GM23338 (cell line): Measurements from ENCODE around the gene SERPINA6. TPM values are rescaled to one million over a fixed set of nuclear protein-coding genes. Genes with fewer than 3 reads are reported as not detected.

Experiments
- ATAC-seq: fragments of 200-7000 bp; cut with Tn5 transposase; 3 replicates; pipeline ENCODE4 v1.9.1; 2020
- DNase-seq: peaks from one replicate; pipeline ENCODE4 v3.0.0-alpha.2; 2015; ENCODE audit warnings: low spot score
- H2AFZ ChIP-seq: fragments of 200-600 bp; sonication (generic); 2 replicates; pipeline ENCODE4 v1.8.0; 2016; ENCODE audit warnings: antibody characterized with exemption, mild to moderate bottlenecking, moderate library complexity
- H3F3A ChIP-seq: fragments of 200-600 bp; sonication (generic); replicated peaks from 2 replicates; pipeline ENCODE4 v1.8.0; 2017; ENCODE audit warnings: antibody characterized with exemption, mixed run types, low read depth
- H3K27ac ChIP-seq: fragments of 200-600 bp; sonication (generic); 2 replicates; pipeline ENCODE4 v1.6.1; 2016; ENCODE audit warnings: low read depth
- H3K27me3 ChIP-seq: fragments of 200-600 bp; sonication (generic); 2 replicates; pipeline ENCODE4 v1.8.0; 2016; ENCODE audit warnings: mild to moderate bottlenecking, mixed run types, moderate library complexity; ENCODE audit not compliant: insufficient read depth
- H3K36me3 ChIP-seq: fragments of 200-600 bp; sonication (generic); 2 replicates; pipeline ENCODE4 v1.8.0; 2016; ENCODE audit warnings: mild to moderate bottlenecking; ENCODE audit not compliant: insufficient read depth
- H3K4me1 ChIP-seq: fragments of 200-600 bp; sonication (generic); 2 replicates; pipeline ENCODE4 v1.8.0; 2016; ENCODE audit warnings: mild to moderate bottlenecking, moderate library complexity; ENCODE audit not compliant: insufficient read depth
- H3K4me2 ChIP-seq: fragments of 200-600 bp; sonication (generic); 2 replicates; pipeline ENCODE4 v1.7.1; 2017; ENCODE audit warnings: mixed run types
- H3K4me3 ChIP-seq: fragments of 200-600 bp; sonication (generic); 2 replicates; pipeline ENCODE4 v1.6.1; 2016; ENCODE audit warnings: mixed run types
- H3K79me2 ChIP-seq: fragments of 200-600 bp; sonication (generic); replicated peaks from 2 replicates; pipeline ENCODE4 v1.8.0; 2017; ENCODE audit warnings: mild to moderate bottlenecking; ENCODE audit not compliant: insufficient read depth
- H3K9me2 ChIP-seq: fragments of 200-600 bp; sonication (generic); 2 replicates; pipeline ENCODE4 v1.8.0; 2017; ENCODE audit not compliant: insufficient read depth
- H4K20me1 ChIP-seq: fragments of 200-600 bp; sonication (generic); replicated peaks from 2 replicates; pipeline ENCODE4 v1.8.0; 2017; ENCODE audit warnings: mild to moderate bottlenecking; ENCODE audit not compliant: insufficient read depth
- H3K27ac Mint-ChIP-seq: 2 replicates; pipeline ENCODE4 v1.8.0; 2020; ENCODE audit warnings: inconsistent platforms, mild to moderate bottlenecking, moderate library complexity, mixed read lengths
- H3K27me3 Mint-ChIP-seq: 3 replicates; pipeline ENCODE4 v1.8.0; 2022; ENCODE audit warnings: low read depth, mild to moderate bottlenecking, moderate library complexity, mixed read lengths, inconsistent platforms; ENCODE audit not compliant: insufficient read depth, poor library complexity
- H3K36me3 Mint-ChIP-seq: 3 replicates; pipeline ENCODE4 v1.8.0; 2021; ENCODE audit warnings: low read depth, mild to moderate bottlenecking, inconsistent platforms, moderate library complexity, mixed read lengths
- H3K4me1 Mint-ChIP-seq: 3 replicates; pipeline ENCODE4 v1.8.0; 2020; ENCODE audit warnings: mild to moderate bottlenecking, inconsistent platforms, mixed read lengths
- H3K4me3 Mint-ChIP-seq: 3 replicates; pipeline ENCODE4 v1.8.0; 2021; ENCODE audit warnings: moderate library complexity, mild to moderate bottlenecking, inconsistent platforms, mixed read lengths
- H3K9me3 Mint-ChIP-seq: 3 replicates; pipeline ENCODE4 v1.8.0; 2020; ENCODE audit warnings: moderate library complexity, mild to moderate bottlenecking, inconsistent platforms, mixed read lengths
- CREB1 ChIP-seq: fragments of 250-450 bp; sonication (Bioruptor Pico); IDR thresholded peaks from 2 replicates; pipeline ENCODE4 v1.5.0; 2020; ENCODE audit warnings: low read depth, mild to moderate bottlenecking, moderate library complexity
- CTCF ChIP-seq, 2 experiments: fragments of 200-600 bp in 1 of 2; sonication (generic) in 1 of 2; conservative IDR thresholded peaks; 2 replicates each; pipeline versions ENCODE4 v1.5.1 to v1.6.1; 2016 to 2017; ENCODE audit warnings: antibody characterized with exemption in 2 of 2, low read depth in 2 of 2, mild to moderate bottlenecking in 2 of 2, moderate library complexity in 1 of 2
- EZH2phosphoT487 ChIP-seq: fragments of 200-600 bp; sonication (generic); IDR thresholded peaks from one replicate; pipeline ENCODE4 v1.8.1; 2018; ENCODE audit warnings: antibody characterized with exemption; ENCODE audit not compliant: unreplicated experiment
- JUNB ChIP-seq: IDR thresholded peaks from one replicate; pipeline ENCODE4 v1.6.1; 2016; ENCODE audit warnings: antibody characterized with exemption; ENCODE audit not compliant: unreplicated experiment
- NANOG ChIP-seq: IDR thresholded peaks from 2 replicates; pipeline ENCODE4 v1.6.1; 2016; ENCODE audit warnings: antibody characterized with exemption, borderline replicate concordance
- STAT1 ChIP-seq: IDR thresholded peaks from one replicate; pipeline ENCODE4 v1.6.1; 2016; ENCODE audit warnings: antibody characterized with exemption; ENCODE audit not compliant: unreplicated experiment
- ZNF331 ChIP-seq: fragments of 250-450 bp; sonication (Bioruptor Pico); IDR thresholded peaks from 2 replicates; pipeline ENCODE4 v1.5.0; 2020; ENCODE audit warnings: low read depth, mild to moderate bottlenecking, moderate library complexity
- polyA plus RNA-seq: library from polyadenylated mRNA; unstranded; fragments of >200 nt; fragmentation: Nextera tagmentation; extraction: Ambion mirVana; gene quantifications from 2 replicates; pipeline ENCODE4 v1.2.1, GENCODE V29; 2016
- total RNA-seq: library from RNA; depleted of rRNA; stranded (reverse); fragments of >200 nt; shearing (Covaris generic); gene quantifications from 2 replicates; pipeline ENCODE4 v1.2.3, GENCODE V29; 2014
- TF ChIP-seq, protein P1 (sequence below): IDR thresholded peaks from 2 replicates; pipeline ENCODE4 v1.6.1; 2016; ENCODE audit warnings: antibody characterized with exemption
- TF ChIP-seq, protein P2 (sequence below): IDR thresholded peaks from one replicate; pipeline ENCODE4 v1.6.1; 2018; ENCODE audit warnings: antibody characterized with exemption; ENCODE audit not compliant: unreplicated experiment
- TF ChIP-seq, protein P3 (sequence below): fragments of 250-450 bp; sonication (Bioruptor Pico); IDR thresholded peaks from 2 replicates; pipeline ENCODE4 v1.5.0; 2020; ENCODE audit warnings: mild to moderate bottlenecking, moderate library complexity

SERPINA6 gene
- total and polyA plus RNA-seq, 2 experiments from 2014 or later = not detected

GRCh38 chr14:94322648-94323570 lies at the start of gene SERPINA6 (continued):
- TF ChIP-seq CREB1 (CRISPR knock-in tag) (no peak), NANOG (no peak)

DNA sequence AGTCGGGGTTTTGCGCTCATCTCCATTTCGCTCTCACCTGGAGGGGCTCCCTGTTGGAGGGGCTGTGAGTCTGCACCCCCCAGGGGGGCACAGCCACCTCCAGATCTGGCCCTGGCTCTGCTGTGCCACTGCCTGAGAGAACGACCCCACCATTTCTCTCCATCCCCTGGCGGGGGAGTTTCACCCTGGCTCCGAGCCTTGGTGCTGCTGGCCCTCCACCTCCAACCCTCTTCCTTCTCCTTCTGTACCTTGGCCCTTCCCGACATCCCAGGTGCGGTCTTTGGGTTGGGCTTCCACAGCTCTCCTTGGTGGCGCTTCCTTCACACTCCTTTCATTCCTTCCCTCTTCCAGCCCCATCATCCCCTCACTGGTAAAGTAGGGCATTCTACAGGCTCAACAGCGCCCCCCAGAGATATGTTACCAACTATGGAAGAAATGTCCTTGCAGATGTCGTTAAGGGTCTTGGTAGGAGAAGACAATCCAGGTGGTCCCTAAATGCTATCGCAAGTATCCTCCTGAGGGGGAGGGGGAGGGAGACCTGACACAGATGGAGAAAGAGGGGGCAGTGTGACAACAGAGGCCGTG lies 49.0 kb upstream of the SERPINA6 start:
- no peak overlapping the region for H3K4me3 ChIP-seq
- no peaks in the 10 kb centered on the region for H3K36me3 ChIP-seq
- H3K27ac ChIP-seq = no peak overlapping the region
- no peaks in the 10 kb centered on the region for H3K9me2 ChIP-seq
- H3K4me2 ChIP-seq = no peak overlapping the region
- H4K20me1 ChIP-seq = no peaks in the 10 kb centered on the region
- no peak overlapping the region; the same call in 1 of the 2 replicates for H2AFZ ChIP-seq
- no peaks in the 10 kb centered on the region for H3F3A ChIP-seq
- Mint-ChIP-seq H3K27ac (no peak overlapping the region), H3K4me1 (peaks cover 20% of the 10 kb centered on the region), H3K36me3 (no peaks in the 10 kb centered on the region; the same call in 2 of the 3 replicates), H3K9me3 (no peaks in the 10 kb centered on the region), H3K4me3 (no peak overlapping the region), H3K27me3 (peaks cover 13% of the 10 kb centered on the region)
- DNase-seq (peak; percentile 82), ATAC-seq (peak; percentile 45)
- H3K4me1 ChIP-seq = peaks cover 9% of the 10 kb centered on the region
- no peaks in the 10 kb centered on the region for H3K27me3 ChIP-seq
- no peaks in the 10 kb centered on the region for H3K79me2 ChIP-seq
- peak; percentile 74 to 76 for TF ChIP-seq CTCF (conservative IDR thresholded peaks at IDR 0.05; ENCODE audit: low read depth in 2 of 2)
- no peak for TF ChIP-seq NANOG
- TF ChIP-seq ZNF331 (CRISPR knock-in tag) = no peak
- TF ChIP-seq, protein P1, sequence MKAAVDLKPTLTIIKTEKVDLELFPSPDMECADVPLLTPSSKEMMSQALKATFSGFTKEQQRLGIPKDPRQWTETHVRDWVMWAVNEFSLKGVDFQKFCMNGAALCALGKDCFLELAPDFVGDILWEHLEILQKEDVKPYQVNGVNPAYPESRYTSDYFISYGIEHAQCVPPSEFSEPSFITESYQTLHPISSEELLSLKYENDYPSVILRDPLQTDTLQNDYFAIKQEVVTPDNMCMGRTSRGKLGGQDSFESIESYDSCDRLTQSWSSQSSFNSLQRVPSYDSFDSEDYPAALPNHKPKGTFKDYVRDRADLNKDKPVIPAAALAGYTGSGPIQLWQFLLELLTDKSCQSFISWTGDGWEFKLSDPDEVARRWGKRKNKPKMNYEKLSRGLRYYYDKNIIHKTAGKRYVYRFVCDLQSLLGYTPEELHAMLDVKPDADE = no peak
- TF ChIP-seq, protein P2, sequence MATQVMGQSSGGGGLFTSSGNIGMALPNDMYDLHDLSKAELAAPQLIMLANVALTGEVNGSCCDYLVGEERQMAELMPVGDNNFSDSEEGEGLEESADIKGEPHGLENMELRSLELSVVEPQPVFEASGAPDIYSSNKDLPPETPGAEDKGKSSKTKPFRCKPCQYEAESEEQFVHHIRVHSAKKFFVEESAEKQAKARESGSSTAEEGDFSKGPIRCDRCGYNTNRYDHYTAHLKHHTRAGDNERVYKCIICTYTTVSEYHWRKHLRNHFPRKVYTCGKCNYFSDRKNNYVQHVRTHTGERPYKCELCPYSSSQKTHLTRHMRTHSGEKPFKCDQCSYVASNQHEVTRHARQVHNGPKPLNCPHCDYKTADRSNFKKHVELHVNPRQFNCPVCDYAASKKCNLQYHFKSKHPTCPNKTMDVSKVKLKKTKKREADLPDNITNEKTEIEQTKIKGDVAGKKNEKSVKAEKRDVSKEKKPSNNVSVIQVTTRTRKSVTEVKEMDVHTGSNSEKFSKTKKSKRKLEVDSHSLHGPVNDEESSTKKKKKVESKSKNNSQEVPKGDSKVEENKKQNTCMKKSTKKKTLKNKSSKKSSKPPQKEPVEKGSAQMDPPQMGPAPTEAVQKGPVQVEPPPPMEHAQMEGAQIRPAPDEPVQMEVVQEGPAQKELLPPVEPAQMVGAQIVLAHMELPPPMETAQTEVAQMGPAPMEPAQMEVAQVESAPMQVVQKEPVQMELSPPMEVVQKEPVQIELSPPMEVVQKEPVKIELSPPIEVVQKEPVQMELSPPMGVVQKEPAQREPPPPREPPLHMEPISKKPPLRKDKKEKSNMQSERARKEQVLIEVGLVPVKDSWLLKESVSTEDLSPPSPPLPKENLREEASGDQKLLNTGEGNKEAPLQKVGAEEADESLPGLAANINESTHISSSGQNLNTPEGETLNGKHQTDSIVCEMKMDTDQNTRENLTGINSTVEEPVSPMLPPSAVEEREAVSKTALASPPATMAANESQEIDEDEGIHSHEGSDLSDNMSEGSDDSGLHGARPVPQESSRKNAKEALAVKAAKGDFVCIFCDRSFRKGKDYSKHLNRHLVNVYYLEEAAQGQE = no peak
- no peak for TF ChIP-seq STAT1
- TF ChIP-seq, protein P3, sequence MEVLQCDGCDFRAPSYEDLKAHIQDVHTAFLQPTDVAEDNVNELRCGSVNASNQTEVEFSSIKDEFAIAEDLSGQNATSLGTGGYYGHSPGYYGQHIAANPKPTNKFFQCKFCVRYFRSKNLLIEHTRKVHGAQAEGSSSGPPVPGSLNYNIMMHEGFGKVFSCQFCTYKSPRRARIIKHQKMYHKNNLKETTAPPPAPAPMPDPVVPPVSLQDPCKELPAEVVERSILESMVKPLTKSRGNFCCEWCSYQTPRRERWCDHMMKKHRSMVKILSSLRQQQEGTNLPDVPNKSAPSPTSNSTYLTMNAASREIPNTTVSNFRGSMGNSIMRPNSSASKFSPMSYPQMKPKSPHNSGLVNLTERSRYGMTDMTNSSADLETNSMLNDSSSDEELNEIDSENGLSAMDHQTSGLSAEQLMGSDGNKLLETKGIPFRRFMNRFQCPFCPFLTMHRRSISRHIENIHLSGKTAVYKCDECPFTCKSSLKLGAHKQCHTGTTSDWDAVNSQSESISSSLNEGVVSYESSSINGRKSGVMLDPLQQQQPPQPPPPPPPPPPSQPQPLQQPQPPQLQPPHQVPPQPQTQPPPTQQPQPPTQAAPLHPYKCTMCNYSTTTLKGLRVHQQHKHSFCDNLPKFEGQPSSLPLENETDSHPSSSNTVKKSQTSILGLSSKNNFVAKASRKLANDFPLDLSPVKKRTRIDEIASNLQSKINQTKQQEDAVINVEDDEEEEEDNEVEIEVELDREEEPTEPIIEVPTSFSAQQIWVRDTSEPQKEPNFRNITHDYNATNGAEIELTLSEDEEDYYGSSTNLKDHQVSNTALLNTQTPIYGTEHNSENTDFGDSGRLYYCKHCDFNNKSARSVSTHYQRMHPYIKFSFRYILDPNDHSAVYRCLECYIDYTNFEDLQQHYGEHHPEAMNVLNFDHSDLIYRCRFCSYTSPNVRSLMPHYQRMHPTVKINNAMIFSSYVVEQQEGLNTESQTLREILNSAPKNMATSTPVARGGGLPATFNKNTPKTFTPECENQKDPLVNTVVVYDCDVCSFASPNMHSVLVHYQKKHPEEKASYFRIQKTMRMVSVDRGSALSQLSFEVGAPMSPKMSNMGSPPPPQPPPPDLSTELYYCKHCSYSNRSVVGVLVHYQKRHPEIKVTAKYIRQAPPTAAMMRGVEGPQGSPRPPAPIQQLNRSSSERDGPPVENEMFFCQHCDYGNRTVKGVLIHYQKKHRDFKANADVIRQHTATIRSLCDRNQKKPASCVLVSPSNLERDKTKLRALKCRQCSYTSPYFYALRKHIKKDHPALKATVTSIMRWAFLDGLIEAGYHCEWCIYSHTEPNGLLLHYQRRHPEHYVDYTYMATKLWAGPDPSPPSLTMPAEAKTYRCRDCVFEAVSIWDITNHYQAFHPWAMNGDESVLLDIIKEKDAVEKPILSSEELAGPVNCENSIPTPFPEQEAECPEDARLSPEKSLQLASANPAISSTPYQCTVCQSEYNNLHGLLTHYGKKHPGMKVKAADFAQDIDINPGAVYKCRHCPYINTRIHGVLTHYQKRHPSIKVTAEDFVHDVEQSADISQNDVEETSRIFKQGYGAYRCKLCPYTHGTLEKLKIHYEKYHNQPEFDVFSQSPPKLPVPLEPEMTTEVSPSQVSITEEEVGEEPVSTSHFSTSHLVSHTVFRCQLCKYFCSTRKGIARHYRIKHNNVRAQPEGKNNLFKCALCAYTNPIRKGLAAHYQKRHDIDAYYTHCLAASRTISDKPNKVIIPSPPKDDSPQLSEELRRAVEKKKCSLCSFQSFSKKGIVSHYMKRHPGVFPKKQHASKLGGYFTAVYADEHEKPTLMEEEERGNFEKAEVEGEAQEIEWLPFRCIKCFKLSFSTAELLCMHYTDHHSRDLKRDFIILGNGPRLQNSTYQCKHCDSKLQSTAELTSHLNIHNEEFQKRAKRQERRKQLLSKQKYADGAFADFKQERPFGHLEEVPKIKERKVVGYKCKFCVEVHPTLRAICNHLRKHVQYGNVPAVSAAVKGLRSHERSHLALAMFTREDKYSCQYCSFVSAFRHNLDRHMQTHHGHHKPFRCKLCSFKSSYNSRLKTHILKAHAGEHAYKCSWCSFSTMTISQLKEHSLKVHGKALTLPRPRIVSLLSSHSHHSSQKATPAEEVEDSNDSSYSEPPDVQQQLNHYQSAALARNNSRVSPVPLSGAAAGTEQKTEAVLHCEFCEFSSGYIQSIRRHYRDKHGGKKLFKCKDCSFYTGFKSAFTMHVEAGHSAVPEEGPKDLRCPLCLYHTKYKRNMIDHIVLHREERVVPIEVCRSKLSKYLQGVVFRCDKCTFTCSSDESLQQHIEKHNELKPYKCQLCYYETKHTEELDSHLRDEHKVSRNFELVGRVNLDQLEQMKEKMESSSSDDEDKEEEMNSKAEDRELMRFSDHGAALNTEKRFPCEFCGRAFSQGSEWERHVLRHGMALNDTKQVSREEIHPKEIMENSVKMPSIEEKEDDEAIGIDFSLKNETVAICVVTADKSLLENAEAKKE (CRISPR knock-in tag) = peak; percentile 44; the same call in 1 of the 2 replicates
- no peak for TF ChIP-seq JUNB
- no peak for TF ChIP-seq CREB1 (CRISPR knock-in tag)
- TF ChIP-seq EZH2phosphoT487 = no peak
